ENCODE data around the gene DDIT3.

DDIT3 gene

DNA sequence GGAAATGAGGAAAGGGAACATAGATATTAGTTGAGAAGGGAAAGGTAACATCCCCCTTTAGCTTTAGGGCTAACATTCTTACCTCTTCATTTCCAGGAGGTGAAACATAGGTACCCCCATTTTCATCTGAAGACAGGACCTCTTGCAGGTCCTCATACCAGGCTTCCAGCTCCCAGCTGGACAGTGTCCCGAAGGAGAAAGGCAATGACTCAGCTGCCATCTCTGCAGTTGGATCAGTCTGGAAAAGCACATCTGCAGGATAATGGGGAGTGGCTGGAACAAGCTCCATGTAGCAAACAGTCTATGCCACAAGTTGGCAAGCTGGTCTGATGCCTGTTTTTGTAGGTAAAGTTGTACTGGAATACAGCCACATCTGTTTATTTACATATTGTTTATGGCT, 3.1 kb downstream of the DDIT3 start:
- Histone ChIP-seq H2AFZ (no peak overlapping the region), H3K4me2 (ENCODE audit: low read length) (no peak overlapping the region), H3K79me2 (peaks cover 19% of the 10 kb centered on the region), H3K36me3 (ENCODE audit: control insufficient read depth, insufficient read depth, low read length) (no peaks in the 10 kb centered on the region), H3K9me3 (ENCODE audit: control insufficient read depth, low read length) (no peaks in the 10 kb centered on the region), H3K9ac (no peak overlapping the region), H3K27me3 (ENCODE audit: control insufficient read depth, insufficient read depth, low read length) (no peaks in the 10 kb centered on the region), H3K4me3 (ENCODE audit: low read depth, low read length) (no peak overlapping the region), H3K4me1 (peaks cover 25% of the 10 kb centered on the region), H3K27ac (peak overlapping the region; percentile 2)
- TF ChIP-seq CTCF (IDR thresholded peaks at IDR 0.05), result no peak

- H3K9me3 ChIP-seq (ENCODE audit: control insufficient read depth, low read length), result no peaks in the 10 kb centered on the region
- peaks cover 19% of the 10 kb centered on the region for H3K79me2 ChIP-seq
- H3K4me3 ChIP-seq (ENCODE audit: low read depth, low read length), result no peak overlapping the region
- no peaks in the 10 kb centered on the region for H3K27me3 ChIP-seq (ENCODE audit: control insufficient read depth, insufficient read depth, low read length)
- TF ChIP-seq CTCF (IDR thresholded peaks at IDR 0.05), result no peak
- H3K36me3 ChIP-seq (ENCODE audit: control insufficient read depth, insufficient read depth, low read length), result no peaks in the 10 kb centered on the region
- no peak overlapping the region for H3K9ac ChIP-seq
- H3K4me2 ChIP-seq (ENCODE audit: low read length), result no peak overlapping the region
- H2AFZ ChIP-seq, result no peak overlapping the region
- peak overlapping the region; percentile 2 for H3K27ac ChIP-seq
- H3K4me1 ChIP-seq, result peaks cover 20% of the 10 kb centered on the region
These were observed 3.6 kb downstream of the DDIT3 start for GRCh38 chr12:57516617-57517153.

GRCh38 chr12:57515934-57516541, 4.3 kb downstream of the DDIT3 start:
- Histone ChIP-seq H3K4me3 (ENCODE audit: low read depth, low read length) (no peak overlapping the region), H3K4me1 (peaks cover 14% of the 10 kb centered on the region), H3K27ac (no peak overlapping the region), H2AFZ (no peak overlapping the region), H3K4me2 (ENCODE audit: low read length) (no peak overlapping the region), H3K9me3 (ENCODE audit: control insufficient read depth, low read length) (no peaks in the 10 kb centered on the region), H3K27me3 (ENCODE audit: control insufficient read depth, insufficient read depth, low read length) (no peaks in the 10 kb centered on the region), H3K36me3 (ENCODE audit: control insufficient read depth, insufficient read depth, low read length) (no peaks in the 10 kb centered on the region), H3K79me2 (peaks cover 19% of the 10 kb centered on the region), H3K9ac (no peak overlapping the region)
- TF ChIP-seq CTCF (IDR thresholded peaks at IDR 0.05), result no peak

DNA sequence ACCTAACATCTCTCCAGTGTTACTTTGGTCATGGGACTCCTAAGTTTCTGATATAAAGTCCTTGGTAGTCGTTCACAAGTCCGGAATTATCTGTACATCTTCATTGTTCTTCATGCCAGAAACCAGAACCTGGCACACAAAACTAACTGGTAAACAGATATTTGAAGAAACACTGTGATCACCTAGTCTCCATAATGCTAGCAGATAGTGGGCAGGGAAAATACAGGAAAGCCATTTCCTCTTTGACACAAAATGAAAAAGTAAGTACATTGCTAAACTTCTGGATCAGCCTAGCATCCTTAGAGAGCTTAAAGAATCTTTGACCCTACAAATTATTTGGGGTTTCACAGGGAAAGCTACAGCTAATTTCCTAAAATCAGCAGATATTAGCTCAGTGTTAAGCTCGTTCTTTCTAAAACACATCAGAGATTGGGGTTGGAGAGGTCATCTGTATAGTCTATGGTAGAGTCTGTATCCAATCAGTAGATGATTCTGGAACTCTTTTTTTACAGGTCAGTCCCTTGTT, 4.8 kb downstream of the DDIT3 start:
- Histone ChIP-seq H3K27ac (no peak overlapping the region), H2AFZ (no peak overlapping the region), H3K79me2 (peaks cover 19% of the 10 kb centered on the region), H3K27me3 (ENCODE audit: control insufficient read depth, insufficient read depth, low read length) (no peaks in the 10 kb centered on the region), H3K9me3 (ENCODE audit: control insufficient read depth, low read length) (no peaks in the 10 kb centered on the region), H3K9ac (no peak overlapping the region), H3K4me3 (ENCODE audit: low read depth, low read length) (no peak overlapping the region), H3K36me3 (ENCODE audit: control insufficient read depth, insufficient read depth, low read length) (no peaks in the 10 kb centered on the region), H3K4me1 (peaks cover 12% of the 10 kb centered on the region), H3K4me2 (ENCODE audit: low read length) (no peak overlapping the region)
- no peak for TF ChIP-seq CTCF (IDR thresholded peaks at IDR 0.05)

Data from parathyroid adenoma (tissue), 2 donors.